PC-3 (cell line): Measurements from ENCODE around the gene CGNL1. TPM values are rescaled to one million over a fixed set of nuclear protein-coding genes. Genes with fewer than 3 reads are reported as not detected.

ENCODE experiments used
- ATAC-seq: fragments of 200-7000 bp; cut with Tn5 transposase; 2 replicates; pipeline ENCODE4 v1.9.1; 2020; ENCODE audit warnings: mild to moderate bottlenecking, moderate library complexity
- BruUV-seq: library from RNA; stranded (reverse); fragments of 400-500 nt; replicated peaks from 2 replicates; lab custom pipeline; 2021; lab: Mats Ljungman, UMichigan
- CTCF ChIA-PET: fragments of 300-600 bp; sonication (Branson Sonifier 250); formaldehyde crosslinking; loops from one replicate; lab custom pipeline; 2022; ENCODE audit warnings: antibody characterized with exemption; lab: Charles Lee
- POLR2A ChIA-PET: fragments of 300-600 bp; sonication (Branson Sonifier 250); formaldehyde crosslinking; loops from one replicate; lab custom pipeline; 2022; ENCODE audit warnings: antibody characterized with exemption; ENCODE audit not compliant: unreplicated experiment; lab: Charles Lee
- DNase-seq: peaks from one replicate; pipeline ENCODE4 v3.0.0-alpha.2; 2015
- H2AFZ ChIP-seq: fragments of 300-600 bp; sonication (generic); 2 replicates; pipeline ENCODE4 v1.6.0; 2016; ENCODE audit warnings: antibody characterized with exemption, low read length
- H3F3A ChIP-seq: fragments of 300-600 bp; sonication (generic); one replicate; pipeline ENCODE4 v1.6.0; 2017; ENCODE audit warnings: antibody characterized with exemption, low read length, control low read depth, mild to moderate bottlenecking; ENCODE audit not compliant: unreplicated experiment
- H3K27ac ChIP-seq: fragments of 300-600 bp; sonication (generic); 2 replicates; pipeline ENCODE4 v1.5.1; 2016; ENCODE audit warnings: mild to moderate bottlenecking, low read length
- H3K27me3 ChIP-seq: fragments of 300-600 bp; sonication (generic); 2 replicates; pipeline ENCODE4 v1.6.1; 2016; ENCODE audit warnings: low read length, mixed read lengths
- H3K36me3 ChIP-seq: fragments of 300-600 bp; sonication (generic); 2 replicates; pipeline ENCODE4 v1.6.1; 2016; ENCODE audit warnings: low read depth, mixed run types, low read length, mixed read lengths
- H3K4me1 ChIP-seq: fragments of 300-600 bp; sonication (generic); 2 replicates; pipeline ENCODE4 v1.5.1; 2016; ENCODE audit warnings: low read length; ENCODE audit not compliant: insufficient read depth
- H3K4me2 ChIP-seq: fragments of 300-600 bp; sonication (generic); 2 replicates; pipeline ENCODE4 v1.6.0; 2016; ENCODE audit warnings: low read length
- H3K4me3 ChIP-seq: fragments of 300-600 bp; sonication (generic); 2 replicates; pipeline ENCODE4 v1.5.1; 2016; ENCODE audit warnings: mild to moderate bottlenecking, low read length, mixed read lengths
- H3K79me2 ChIP-seq: fragments of 300-600 bp; sonication (generic); 2 replicates; pipeline ENCODE4 v1.6.1; 2017; ENCODE audit warnings: low read length, mixed read lengths
- H3K9ac ChIP-seq: fragments of 300-600 bp; sonication (generic); 2 replicates; pipeline ENCODE4 v1.6.0; 2016; ENCODE audit warnings: mild to moderate bottlenecking, low read length
- H3K9me2 ChIP-seq: fragments of 300-600 bp; sonication (generic); replicated peaks from 2 replicates; pipeline ENCODE4 v1.6.1; 2016; ENCODE audit warnings: mixed run types, low read length, mixed read lengths
- H3K9me3 ChIP-seq: fragments of 300-600 bp; sonication (generic); 2 replicates; pipeline ENCODE4 v1.6.1; 2016; ENCODE audit warnings: low read length, mixed read lengths
- H4K20me1 ChIP-seq: fragments of 300-600 bp; sonication (generic); 2 replicates; pipeline ENCODE4 v1.6.1; 2016; ENCODE audit warnings: low read length, mixed read lengths
- EZH2 ChIP-seq: fragments of 300-600 bp; sonication (generic); IDR thresholded peaks from one replicate; pipeline ENCODE4 v1.6.1; 2017; ENCODE audit warnings: antibody characterized with exemption, mild to moderate bottlenecking, low read length; ENCODE audit not compliant: unreplicated experiment
- EZH2phosphoT487 ChIP-seq: fragments of 300-600 bp; sonication (generic); IDR thresholded peaks from 2 replicates; pipeline ENCODE4 v1.6.1; 2018; ENCODE audit warnings: mild to moderate bottlenecking, antibody characterized with exemption, low read length, borderline replicate concordance
- intact Hi-C: fragments of 100-400 bp; cut with micrococcal nuclease; formaldehyde crosslinking; loops from 2 replicates; pipeline ENCODE4 v1.9.0; 2023
- total RNA-seq: library from RNA; depleted of rRNA; stranded (reverse); fragments of >200 nt; gene quantifications from 2 replicates; pipeline ENCODE4 v1.2.3, GENCODE V29; 2014
- TF ChIP-seq, protein P1 (sequence below): fragments of 300-600 bp; sonication (generic); conservative IDR thresholded peaks from 2 replicates; pipeline ENCODE4 v1.5.1; 2017; ENCODE audit warnings: antibody characterized with exemption, low read depth, mild to moderate bottlenecking, low read length

Gene CGNL1
- total RNA-seq, 1 experiment from 2014 or later, result 0.66 TPM

DNA sequence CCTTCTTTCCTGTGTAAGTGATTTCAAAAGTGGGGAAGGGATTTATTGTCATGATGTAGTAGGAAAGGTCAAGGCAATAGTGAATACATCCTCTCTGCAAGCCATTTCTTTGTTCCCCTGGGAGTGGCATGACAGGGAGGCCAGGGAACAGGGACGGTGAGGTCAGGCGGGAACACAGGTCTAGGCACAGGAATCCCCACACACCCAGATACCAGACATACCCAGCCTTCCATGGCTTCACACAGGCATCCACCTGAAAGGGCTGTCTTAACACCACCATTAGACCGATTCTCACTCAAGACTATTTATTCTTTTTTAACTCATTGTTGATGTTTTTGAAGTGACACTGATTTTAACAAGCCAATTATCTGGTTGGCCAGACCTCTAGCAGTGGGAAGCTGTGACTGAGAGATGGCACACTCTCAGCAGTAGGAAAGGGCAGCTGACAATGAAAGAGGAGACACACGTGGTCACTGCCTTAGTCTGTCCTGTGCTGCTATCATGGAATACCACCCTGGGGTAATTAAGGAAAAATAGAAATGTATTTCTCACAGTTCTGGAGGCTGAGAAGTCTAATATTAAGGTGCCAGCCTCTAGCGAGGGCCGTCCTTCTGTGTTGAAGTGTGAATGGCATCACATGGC lies 140.8 kb downstream of the CGNL1 start:
- intact Hi-C loops, result no loop called here
- CTCF ChIA-PET, result no interaction called here
- H3K27ac ChIP-seq, result no peak overlapping the region

DNA sequence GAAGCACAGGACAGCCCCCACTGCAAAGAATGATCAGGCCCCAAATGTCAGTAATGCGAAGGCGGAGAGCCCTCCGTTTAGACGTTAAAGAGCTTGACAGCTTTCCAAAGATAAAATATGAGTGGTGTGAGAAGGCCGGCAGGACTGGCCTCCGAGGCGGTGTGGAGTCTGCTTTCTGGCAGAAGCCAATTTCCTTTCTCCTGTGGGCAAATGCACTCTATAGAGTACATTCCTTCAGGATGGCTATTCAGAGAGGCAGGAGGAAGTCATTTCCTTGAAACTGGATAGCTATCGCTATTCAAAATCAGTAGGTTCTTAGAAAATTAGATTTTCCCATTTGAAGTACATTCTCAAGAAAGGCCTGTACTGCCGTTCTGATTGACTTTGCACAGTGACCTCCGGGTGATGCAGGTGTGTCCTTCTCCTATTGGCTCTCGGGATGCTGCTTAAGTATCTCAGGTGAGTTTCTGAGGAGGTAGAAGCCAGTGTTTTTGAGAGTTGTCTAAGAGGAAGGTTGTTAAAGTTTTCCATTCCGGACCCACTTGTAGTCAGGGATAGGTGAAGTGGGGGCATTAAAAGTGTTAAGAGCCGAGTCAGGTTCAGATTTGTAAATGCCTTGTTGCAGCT lies 142.6 kb downstream of the CGNL1 start:
- Histone ChIP-seq H3F3A (no peaks in the 10 kb centered on the region), H3K4me3 (no peak overlapping the region), H3K9me2 (no peaks in the 10 kb centered on the region), H3K9ac (no peak overlapping the region), H4K20me1 (no peaks in the 10 kb centered on the region), H3K9me3 (no peaks in the 10 kb centered on the region), H3K36me3 (no peaks in the 10 kb centered on the region), H3K27ac (no peak overlapping the region), H3K4me1 (peaks cover 7% of the 10 kb centered on the region; the same call in 1 of the 2 replicates), H2AFZ (no peak overlapping the region), H3K79me2 (no peaks in the 10 kb centered on the region), H3K27me3 (no peaks in the 10 kb centered on the region), H3K4me2 (no peak overlapping the region)
- no TSS peak for BruUV-seq
- ATAC-seq (no peak), DNase-seq (no peak)
- CTCF ChIA-PET, result no interaction called here
- POLR2A ChIA-PET, result no interaction called here
- TF ChIP-seq EZH2phosphoT487 (no peak), EZH2 (no peak)
- intact Hi-C loops, result no loop called here

More for the DNA sequence above, 140.8 kb downstream of the CGNL1 start:
- H3K4me2 ChIP-seq, result no peak overlapping the region
- H3F3A ChIP-seq, result no peaks in the 10 kb centered on the region
- H3K79me2 ChIP-seq, result no peaks in the 10 kb centered on the region
- TF ChIP-seq EZH2 (no peak), EZH2phosphoT487 (no peak)
- TF ChIP-seq, protein P1, sequence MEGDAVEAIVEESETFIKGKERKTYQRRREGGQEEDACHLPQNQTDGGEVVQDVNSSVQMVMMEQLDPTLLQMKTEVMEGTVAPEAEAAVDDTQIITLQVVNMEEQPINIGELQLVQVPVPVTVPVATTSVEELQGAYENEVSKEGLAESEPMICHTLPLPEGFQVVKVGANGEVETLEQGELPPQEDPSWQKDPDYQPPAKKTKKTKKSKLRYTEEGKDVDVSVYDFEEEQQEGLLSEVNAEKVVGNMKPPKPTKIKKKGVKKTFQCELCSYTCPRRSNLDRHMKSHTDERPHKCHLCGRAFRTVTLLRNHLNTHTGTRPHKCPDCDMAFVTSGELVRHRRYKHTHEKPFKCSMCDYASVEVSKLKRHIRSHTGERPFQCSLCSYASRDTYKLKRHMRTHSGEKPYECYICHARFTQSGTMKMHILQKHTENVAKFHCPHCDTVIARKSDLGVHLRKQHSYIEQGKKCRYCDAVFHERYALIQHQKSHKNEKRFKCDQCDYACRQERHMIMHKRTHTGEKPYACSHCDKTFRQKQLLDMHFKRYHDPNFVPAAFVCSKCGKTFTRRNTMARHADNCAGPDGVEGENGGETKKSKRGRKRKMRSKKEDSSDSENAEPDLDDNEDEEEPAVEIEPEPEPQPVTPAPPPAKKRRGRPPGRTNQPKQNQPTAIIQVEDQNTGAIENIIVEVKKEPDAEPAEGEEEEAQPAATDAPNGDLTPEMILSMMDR, result no peak
- POLR2A ChIA-PET, result no interaction called here
- no peaks in the 10 kb centered on the region for H3K36me3 ChIP-seq
- H3K27me3 ChIP-seq, result no peaks in the 10 kb centered on the region
- no peak overlapping the region for H3K9ac ChIP-seq
- H3K4me3 ChIP-seq, result no peak overlapping the region
- no peaks in the 10 kb centered on the region for H3K9me3 ChIP-seq
- ATAC-seq, result no peak
- H2AFZ ChIP-seq, result no peak overlapping the region
- H3K9me2 ChIP-seq, result no peaks in the 10 kb centered on the region
- peaks cover 3% of the 10 kb centered on the region; the same call in 1 of the 2 replicates for H3K4me1 ChIP-seq
- no TSS peak for BruUV-seq
- no peaks in the 10 kb centered on the region for H4K20me1 ChIP-seq
- DNase-seq, result no peak

DNA sequence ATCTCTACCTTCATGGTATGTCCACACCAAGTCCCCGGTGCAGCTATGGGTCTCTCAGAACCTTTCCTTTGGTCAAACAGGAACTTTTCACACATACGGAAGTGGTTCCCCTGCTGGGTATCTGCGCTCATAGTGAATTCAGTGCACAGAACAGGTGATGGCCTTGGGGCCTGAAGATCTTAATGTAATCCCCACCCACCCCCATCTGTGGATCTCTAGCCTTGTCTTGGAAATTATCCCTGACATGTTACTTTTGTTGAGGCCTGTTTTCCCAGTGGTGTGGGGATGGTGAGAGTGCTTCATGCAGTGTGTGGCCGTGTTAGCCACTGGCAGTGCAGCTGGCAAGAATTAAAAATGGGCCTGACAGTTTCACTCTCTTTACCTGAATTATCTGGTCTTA lies 143.5 kb downstream of the CGNL1 start:
- CTCF ChIA-PET, result no interaction called here
- H3K27me3 ChIP-seq, result no peaks in the 10 kb centered on the region
- H3K79me2 ChIP-seq, result no peaks in the 10 kb centered on the region
- H3K9me3 ChIP-seq, result no peaks in the 10 kb centered on the region
- H3F3A ChIP-seq, result no peaks in the 10 kb centered on the region
- no peaks in the 10 kb centered on the region for H4K20me1 ChIP-seq
- DNase-seq (no peak), ATAC-seq (no peak)
- POLR2A ChIA-PET, result no interaction called here
- no peaks in the 10 kb centered on the region for H3K36me3 ChIP-seq
- H3K9me2 ChIP-seq, result no peaks in the 10 kb centered on the region
- H2AFZ ChIP-seq, result no peak overlapping the region
- intact Hi-C loops, result loop anchor here (10.0 kb wide), 1 partner anchor 145 kb away; the partner anchor contains the start of gene CGNL1
- peaks cover 7% of the 10 kb centered on the region; the same call in 1 of the 2 replicates for H3K4me1 ChIP-seq
- no peak overlapping the region for H3K4me3 ChIP-seq
- no TSS peak for BruUV-seq
- TF ChIP-seq, protein P1, result no peak
- TF ChIP-seq EZH2phosphoT487 (no peak), EZH2 (no peak)
- no peak overlapping the region for H3K9ac ChIP-seq
- H3K4me2 ChIP-seq, result no peak overlapping the region
- H3K27ac ChIP-seq, result no peak overlapping the region
